SK-N-SH (cell line): ENCODE results near the gene CTXN3. TPM values are rescaled to one million over a fixed set of nuclear protein-coding genes. Genes with fewer than 3 reads are reported as not detected.

Source experiments
- CTCF ChIA-PET: fragments of 300-600, 350-600 bp; formaldehyde crosslinking; extraction: SDS; loops from one replicate; lab custom pipeline; 2021; lab: Yijun Ruan, JAX
- POLR2A ChIA-PET: fragments of 350-600 bp; sonication (Branson Sonifier 250); formaldehyde crosslinking; extraction: SDS; loops from one replicate; lab custom pipeline; 2020; ENCODE audit warnings: antibody characterized with exemption, inconsistent platforms; lab: Yijun Ruan, JAX
- DNase-seq: peaks from one replicate; pipeline ENCODE4 v3.0.0; 2012
- H2AFZ ChIP-seq: fragments of 200-600 bp; sonication (generic); 2 replicates; pipeline ENCODE4 v1.8.1; 2016; ENCODE audit warnings: antibody characterized with exemption, mild to moderate bottlenecking, low read depth
- H3F3A ChIP-seq: fragments of 200-600 bp; sonication (generic); replicated peaks from 2 replicates; pipeline ENCODE3; 2016; ENCODE audit warnings: antibody characterized with exemption, mild to moderate bottlenecking; ENCODE audit not compliant: insufficient read depth
- H3K27ac ChIP-seq, 2 experiments: fragments of 200-500 bp in 1 of 2; fragments of 200-600 bp in 1 of 2; sonication (Bioruptor generic) in 1 of 2; sonication (generic), shearing (Covaris generic) in 1 of 2; 2 replicates each; pipeline versions ENCODE4 v1.5.1 to v1.6.1; 2014 to 2016; ENCODE audit warnings: low read depth in 2 of 2, inconsistent platforms in 1 of 2, low read length in 1 of 2, mild to moderate bottlenecking in 1 of 2, mixed read lengths in 1 of 2
- H3K27me3 ChIP-seq: fragments of 200-600 bp; sonication (generic), shearing (Covaris generic); 2 replicates; pipeline ENCODE4 v1.6.1; 2016; ENCODE audit warnings: mixed run types; ENCODE audit not compliant: insufficient read depth
- H3K36me3 ChIP-seq, 2 experiments: fragments of 200-500 bp in 1 of 2; fragments of 200-600 bp in 1 of 2; sonication (Bioruptor generic) in 1 of 2; sonication (generic) in 1 of 2; replicated peaks in 1 of 2; 2 replicates each; pipeline versions ENCODE3 to v1.5.1; 2014 to 2016; ENCODE audit warnings: low read length in 1 of 2, mild to moderate bottlenecking in 1 of 2; ENCODE audit not compliant: insufficient read depth in 2 of 2, control insufficient read depth in 1 of 2
- H3K4me1 ChIP-seq, 2 experiments: fragments of 200-500 bp in 1 of 2; fragments of 200-600 bp in 1 of 2; sonication (Bioruptor generic) in 1 of 2; sonication (generic), shearing (Covaris generic) in 1 of 2; 2 replicates each; pipeline versions ENCODE4 v1.5.1 to v1.6.1; 2014 to 2016; ENCODE audit warnings: low read depth in 1 of 2, low read length in 1 of 2, mixed run types in 1 of 2; ENCODE audit not compliant: insufficient read depth in 2 of 2, control insufficient read depth in 1 of 2
- H3K4me2 ChIP-seq: fragments of 200-600 bp; sonication (generic), shearing (Covaris generic); 2 replicates; pipeline ENCODE4 v1.6.1; 2017; ENCODE audit warnings: mixed run types
- H3K4me3 ChIP-seq, 2 experiments: fragments of 200-500 bp in 1 of 2; fragments of 200-600 bp in 1 of 2; sonication (Bioruptor generic) in 1 of 2; sonication (generic), shearing (Covaris generic) in 1 of 2; 2 replicates each; pipeline versions ENCODE4 v1.5.1 to v1.8.1; 2014 to 2016; ENCODE audit warnings: low read depth in 2 of 2, inconsistent platforms in 1 of 2, low read length in 1 of 2, mild to moderate bottlenecking in 1 of 2, mixed read lengths in 1 of 2, moderate library complexity in 1 of 2
- H3K79me2 ChIP-seq: fragments of 200-600 bp; sonication (generic); 2 replicates; pipeline ENCODE4 v1.8.1; 2017; ENCODE audit warnings: mild to moderate bottlenecking; ENCODE audit not compliant: insufficient read depth
- H3K9ac ChIP-seq: fragments of 200-600 bp; sonication (generic); 2 replicates; pipeline ENCODE4 v1.6.1; 2017; ENCODE audit warnings: mixed run types
- H3K9me2 ChIP-seq: fragments of 200-600 bp; sonication (generic); 2 replicates; pipeline ENCODE4 v1.6.1; 2017; ENCODE audit warnings: mixed run types
- H3K9me3 ChIP-seq: fragments of 200-600 bp; sonication (generic); 2 replicates; pipeline ENCODE4 v1.6.1; 2017; ENCODE audit warnings: mixed run types, mild to moderate bottlenecking, moderate library complexity
- H4K20me1 ChIP-seq: fragments of 200-600 bp; sonication (generic); 2 replicates; pipeline ENCODE4 v1.6.1; 2017; ENCODE audit warnings: mild to moderate bottlenecking, mixed run types; ENCODE audit not compliant: insufficient read depth
- CHD2 ChIP-seq: fragments of 150-350 bp; IDR thresholded peaks from 2 replicates; pipeline ENCODE4 v1.6.1; 2018; ENCODE audit warnings: low read length; ENCODE audit not compliant: partially characterized antibody
- ELF1 ChIP-seq: IDR thresholded peaks from 2 replicates; pipeline ENCODE4 v1.4.0; 2012
- EP300 ChIP-seq, 2 experiments: IDR thresholded peaks; 2 replicates each; pipeline versions ENCODE4 v1.4.0 to v1.6.1; 2012; ENCODE audit warnings: borderline replicate concordance in 1 of 2, low read depth in 1 of 2, low read length in 1 of 2
- EZH2phosphoT487 ChIP-seq: fragments of 200-600 bp; sonication (generic); IDR thresholded peaks from 2 replicates; pipeline ENCODE4 v1.6.1; 2017; ENCODE audit warnings: low read depth, mixed run types, mild to moderate bottlenecking, antibody characterized with exemption, moderate library complexity, borderline replicate concordance
- FOXM1 ChIP-seq: IDR thresholded peaks from 2 replicates; pipeline ENCODE4 v1.4.0; 2012; ENCODE audit warnings: low read depth, mild to moderate bottlenecking
- GABPA ChIP-seq: IDR thresholded peaks from 2 replicates; pipeline ENCODE4 v1.4.0; 2012; ENCODE audit warnings: low read depth, mild to moderate bottlenecking
- IRF3 ChIP-seq: fragments of 150-350 bp; IDR thresholded peaks from 2 replicates; pipeline ENCODE4 v1.6.1; 2016; ENCODE audit warnings: mild to moderate bottlenecking, low read depth, low read length
- MAX ChIP-seq: IDR thresholded peaks from 2 replicates; pipeline ENCODE4 v1.4.0; 2012; ENCODE audit warnings: low read depth
- NRF1 ChIP-seq: IDR thresholded peaks from 2 replicates; pipeline ENCODE4 v1.6.1; 2012; ENCODE audit warnings: low read depth, mild to moderate bottlenecking, low read length
- PBX3 ChIP-seq: IDR thresholded peaks from 2 replicates; pipeline ENCODE4; 2012
- REST ChIP-seq: IDR thresholded peaks from 2 replicates; pipeline ENCODE4 v1.6.1; 2012; ENCODE audit warnings: mild to moderate bottlenecking, low read depth, low read length, moderate library complexity
- RFX5 ChIP-seq: IDR thresholded peaks from 2 replicates; pipeline ENCODE4 v1.6.1; 2012; ENCODE audit warnings: mild to moderate bottlenecking, improper control_type of control experiment, low read length
- SIN3A ChIP-seq: IDR thresholded peaks from 2 replicates; pipeline ENCODE4 v1.6.1; 2012; ENCODE audit warnings: low read depth, mild to moderate bottlenecking, low read length, moderate library complexity, borderline replicate concordance
- TAF1 ChIP-seq: IDR thresholded peaks from 2 replicates; pipeline ENCODE4 v1.6.1; 2012; ENCODE audit warnings: low read depth, mild to moderate bottlenecking, low read length, moderate library complexity, borderline replicate concordance
- TEAD4 ChIP-seq: IDR thresholded peaks from 2 replicates; pipeline ENCODE4 v1.4.0; 2012; ENCODE audit warnings: mild to moderate bottlenecking, borderline replicate concordance; ENCODE audit not compliant: insufficient read depth
- USF1 ChIP-seq: IDR thresholded peaks from 2 replicates; pipeline ENCODE4 v1.4.0; 2012; ENCODE audit warnings: low read depth, borderline replicate concordance
- WGBS: methylation state at CpG from one replicate; pipeline ENCODE4 v1.1.6; 2017; ENCODE audit warnings: low lambda C conversion rate; 5-methylcytosine and 5-hydroxymethylcytosine counted together
- polyA plus RNA-seq, 3 experiments: library from polyadenylated mRNA; depleted of rRNA; stranded (reverse); fragments of >200 nt; gene quantifications; 2 replicates each; pipeline ENCODE4 v1.2.3, GENCODE V29; 2012

CTXN3 gene
- polyA plus RNA-seq, 1 of the 3 experiments (the other 2 are of a cell fraction): not detected

- Histone ChIP-seq H3K4me3 (no peak overlapping the region), H3K36me3 (no peaks in the 10 kb centered on the region), H3K9me2 (no peaks in the 10 kb centered on the region), H3K9ac (no peak overlapping the region), H3K79me2 (no peaks in the 10 kb centered on the region), H3K27ac (no peak overlapping the region), H3K4me2 (no peak overlapping the region), H3K27me3 (no peaks in the 10 kb centered on the region; the same call in 1 of the 2 replicates), H3K4me1 (no peaks in the 10 kb centered on the region), H2AFZ (no peak overlapping the region), H3F3A (no peaks in the 10 kb centered on the region), H3K9me3 (no peaks in the 10 kb centered on the region), H4K20me1 (no peaks in the 10 kb centered on the region)
- no peak for DNase-seq
- CTCF ChIA-PET: no interaction called here
- TF ChIP-seq RFX5: no peak
- no peak for TF ChIP-seq ELF1
- TF ChIP-seq EZH2phosphoT487: no peak
- TF ChIP-seq NRF1: no peak
- TF ChIP-seq USF1: no peak
- no peak for TF ChIP-seq SIN3A
- no peak for TF ChIP-seq GABPA
- TF ChIP-seq TEAD4: no peak
- TF ChIP-seq IRF3: no peak
- TF ChIP-seq REST: no peak
- no peak for TF ChIP-seq PBX3
- TF ChIP-seq FOXM1: no peak
- TF ChIP-seq CHD2: no peak
- TF ChIP-seq MAX: no peak
- no peak for TF ChIP-seq EP300 (IDR thresholded peaks at IDR 0.05; ENCODE audit: borderline replicate concordance in 1 of 2, low read depth in 1 of 2, low read length in 1 of 2)
- no peak for TF ChIP-seq TAF1
- 5% methylated on average over 1 of the region's 1 CpG for WGBS
- POLR2A ChIA-PET: no interaction called here
Measured at GRCh38 chr5:127706691-127707090, 57.8 kb downstream of the CTXN3 start.
